HG03108 (cell line): Measurements from ENCODE around the gene LSM3.
"Not testable (repeated sequence)": the region's sequence is repeated elsewhere in the genome, so short reads cannot be mapped to it uniquely, and the experiment has no call there.

Experiments
- ATAC-seq: cut with Tn5 transposase; IDR thresholded peaks from one replicate; pipeline ENCODE4 v1.9.1; 2021; ENCODE audit warnings: moderate library complexity; ENCODE audit not compliant: unreplicated experiment

The LSM3 gene

GRCh38 chr3:14216257-14217048, 37.8 kb downstream of the LSM3 start:
- ATAC-seq: no peak

- no peak for ATAC-seq
Measured at GRCh38 chr3:14218355-14218754, 39.7 kb downstream of the LSM3 start.

- ATAC-seq: no peak
Measured at GRCh38 chr3:14220933-14221332, 42.3 kb downstream of the LSM3 start.

- ATAC-seq: no peak
Measured at GRCh38 chr3:14221902-14222301, 43.3 kb downstream of the LSM3 start.

GRCh38 chr3:14222457-14222856, 43.8 kb downstream of the LSM3 start:
- ATAC-seq: no peak

- no peak for ATAC-seq
Measured at GRCh38 chr3:14222900-14223594, 44.4 kb downstream of the LSM3 start.

- no peak for ATAC-seq
Measured at GRCh38 chr3:14223595-14223994, 45.0 kb downstream of the LSM3 start.

GRCh38 chr3:14224895-14225294, 46.3 kb downstream of the LSM3 start:
- ATAC-seq: no peak

- no peak for ATAC-seq
Measured at GRCh38 chr3:14225421-14225820, 46.8 kb downstream of the LSM3 start.

- ATAC-seq: not testable (repeated sequence)
Measured at GRCh38 chr3:14226351-14226750, 47.7 kb downstream of the LSM3 start.

GRCh38 chr3:14227856-14228255, 49.2 kb downstream of the LSM3 start:
- ATAC-seq: no peak

GRCh38 chr3:14228681-14229470, 50.3 kb downstream of the LSM3 start:
- ATAC-seq: no peak

GRCh38 chr3:14229695-14230094, 51.1 kb downstream of the LSM3 start:
- not testable (repeated sequence) for ATAC-seq

GRCh38 chr3:14230729-14231128, 52.1 kb downstream of the LSM3 start:
- no peak for ATAC-seq

- no peak for ATAC-seq
Measured at GRCh38 chr3:14231145-14231990, 52.8 kb downstream of the LSM3 start.

- ATAC-seq: no peak
Measured at GRCh38 chr3:14231998-14232501, 53.4 kb downstream of the LSM3 start.

GRCh38 chr3:14234251-14235002, 55.8 kb downstream of the LSM3 start:
- ATAC-seq: no peak

GRCh38 chr3:14235003-14235911, 56.6 kb downstream of the LSM3 start:
- no peak for ATAC-seq

- no peak for ATAC-seq
Measured at GRCh38 chr3:14235912-14236295, 57.3 kb downstream of the LSM3 start.
